ENCODE results near the gene BABAM2. TPM values are rescaled to one million over a fixed set of nuclear protein-coding genes. Genes with fewer than 3 reads are reported as not detected.

The BABAM2 gene
- polyA plus RNA-seq, 3 donors, result 33.2 to 52.8 (median 49.3) TPM

DNA sequence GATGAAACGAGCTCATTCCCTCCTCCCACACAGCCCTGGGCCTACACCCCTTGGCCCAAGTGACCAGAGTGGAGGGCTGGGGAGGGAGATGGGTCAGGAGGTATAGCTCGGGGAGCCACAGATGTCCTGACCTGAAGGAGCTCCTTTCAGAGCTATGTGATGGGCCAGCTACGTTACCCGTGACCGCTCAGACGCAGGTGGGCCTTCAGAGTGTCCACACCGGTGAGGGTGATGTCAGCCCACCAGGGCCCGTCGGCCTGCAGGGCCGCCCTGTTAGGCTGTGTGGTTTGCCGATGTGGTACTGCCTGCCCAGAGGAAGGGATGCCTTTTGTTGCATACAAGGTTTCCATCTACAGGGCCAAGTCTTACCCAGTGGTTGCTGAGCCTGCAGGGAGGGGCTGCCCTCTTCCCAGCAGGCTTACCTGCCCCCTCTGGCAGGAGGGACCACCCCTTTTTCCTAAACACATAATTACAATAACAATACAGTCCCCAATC is 460.3 kb downstream of the BABAM2 start:
- no peaks in the 10 kb centered on the region for H3K36me3 ChIP-seq (replicated peaks in 1 of 2; ENCODE audit: control insufficient read depth in 1 of 2, insufficient read depth in 2 of 2, low read length in 2 of 2)
- no peak overlapping the region for H3K4me3 ChIP-seq (replicated peaks in 1 of 3; ENCODE audit: low read depth in 2 of 3, low read length in 3 of 3)
- Mint-ChIP-seq H3K27ac (peak overlapping the region in 1 of 7 donors; percentile 16), H3K27me3 (ENCODE audit: low read depth in 3 of 3) (peaks cover 3 to 12% (median 7%) of the 10 kb centered on the region in 3 donors), H3K4me1 (peaks cover 11% of the 10 kb centered on the region), H3K36me3 (no peaks in the 10 kb centered on the region), H3K4me3 (no peak overlapping the region), H3K9me3 (no peaks in the 10 kb centered on the region)
- no peak for DNase-seq
- H3K27ac ChIP-seq (ENCODE audit: low read depth in 1 of 2, low read length in 2 of 2), result no peak overlapping the region
- H3K9ac ChIP-seq (ENCODE audit: insufficient read depth, low read length, poor library complexity, severe bottlenecking), result no peak overlapping the region
- H3K9me3 ChIP-seq (replicated peaks in 1 of 2; ENCODE audit: control insufficient read depth in 1 of 2, insufficient read depth in 1 of 2, low read length in 2 of 2), result no peaks in the 10 kb centered on the region
- H3K79me2 ChIP-seq (ENCODE audit: insufficient read depth, low read length), result no peaks in the 10 kb centered on the region
- H4K20me1 ChIP-seq (ENCODE audit: insufficient read depth, low read length), result no peaks in the 10 kb centered on the region
- no peak overlapping the region for H3K4me2 ChIP-seq (replicated peaks; ENCODE audit: extremely low read depth, low read length, poor library complexity, severe bottlenecking)
- H3K4me1 ChIP-seq (ENCODE audit: control insufficient read depth in 1 of 2, insufficient read depth in 2 of 2, low read length in 2 of 2), result peaks cover 8 to 9% of the 10 kb centered on the region in 2 donors
- no peaks in the 10 kb centered on the region for H3K27me3 ChIP-seq (ENCODE audit: control insufficient read depth in 2 of 2, insufficient read depth in 2 of 2, low read length in 2 of 2)
- TF ChIP-seq, protein P1, sequence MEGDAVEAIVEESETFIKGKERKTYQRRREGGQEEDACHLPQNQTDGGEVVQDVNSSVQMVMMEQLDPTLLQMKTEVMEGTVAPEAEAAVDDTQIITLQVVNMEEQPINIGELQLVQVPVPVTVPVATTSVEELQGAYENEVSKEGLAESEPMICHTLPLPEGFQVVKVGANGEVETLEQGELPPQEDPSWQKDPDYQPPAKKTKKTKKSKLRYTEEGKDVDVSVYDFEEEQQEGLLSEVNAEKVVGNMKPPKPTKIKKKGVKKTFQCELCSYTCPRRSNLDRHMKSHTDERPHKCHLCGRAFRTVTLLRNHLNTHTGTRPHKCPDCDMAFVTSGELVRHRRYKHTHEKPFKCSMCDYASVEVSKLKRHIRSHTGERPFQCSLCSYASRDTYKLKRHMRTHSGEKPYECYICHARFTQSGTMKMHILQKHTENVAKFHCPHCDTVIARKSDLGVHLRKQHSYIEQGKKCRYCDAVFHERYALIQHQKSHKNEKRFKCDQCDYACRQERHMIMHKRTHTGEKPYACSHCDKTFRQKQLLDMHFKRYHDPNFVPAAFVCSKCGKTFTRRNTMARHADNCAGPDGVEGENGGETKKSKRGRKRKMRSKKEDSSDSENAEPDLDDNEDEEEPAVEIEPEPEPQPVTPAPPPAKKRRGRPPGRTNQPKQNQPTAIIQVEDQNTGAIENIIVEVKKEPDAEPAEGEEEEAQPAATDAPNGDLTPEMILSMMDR (IDR thresholded peaks at IDR 0.05), result no peak
- intact Hi-C loops (cut with micrococcal nuclease), result no loop called here
- WGBS (ENCODE audit: insufficient coverage), result 89% methylated on average over 10 of the region's 11 CpGs
- no peak overlapping the region for H2AFZ ChIP-seq (ENCODE audit: insufficient read depth, low read depth, low read length, poor library complexity, severe bottlenecking)

DNA sequence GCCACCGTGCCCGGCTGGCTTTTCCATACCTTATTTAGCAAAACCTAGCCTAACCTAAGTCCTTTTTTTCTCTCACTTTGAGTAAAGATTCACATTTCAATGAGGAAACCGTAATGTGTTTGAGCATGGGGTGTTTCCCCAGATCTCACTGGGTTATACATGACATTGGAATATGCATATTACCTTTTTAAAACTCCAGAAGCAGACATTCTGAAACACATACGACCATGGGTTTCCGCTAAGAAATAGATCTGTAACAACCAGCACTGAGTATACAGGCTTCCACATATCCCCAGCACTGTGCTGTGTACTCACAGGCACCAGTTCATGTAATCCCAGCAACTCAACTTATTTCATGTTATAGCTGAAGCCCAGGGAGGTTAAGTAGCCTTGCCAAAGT is 461.1 kb downstream of the BABAM2 start:
- Mint-ChIP-seq H3K4me3 (peak overlapping the region in 1 of 2 donors; percentile 45), H3K27me3 (ENCODE audit: low read depth in 3 of 3) (peaks cover 6 to 10% (median 8%) of the 10 kb centered on the region in 3 donors), H3K9me3 (no peaks in the 10 kb centered on the region), H3K4me1 (peaks cover 17% of the 10 kb centered on the region), H3K27ac (no peak overlapping the region), H3K36me3 (no peaks in the 10 kb centered on the region)
- no peaks in the 10 kb centered on the region for H3K9me3 ChIP-seq (replicated peaks in 1 of 2; ENCODE audit: control insufficient read depth in 1 of 2, insufficient read depth in 1 of 2, low read length in 2 of 2)
- no peaks in the 10 kb centered on the region for H3K79me2 ChIP-seq (ENCODE audit: insufficient read depth, low read length)
- no peak for DNase-seq
- WGBS (ENCODE audit: insufficient coverage), result 100% methylated on average over 4 of the region's 5 CpGs
- H3K27me3 ChIP-seq (ENCODE audit: control insufficient read depth in 2 of 2, insufficient read depth in 2 of 2, low read length in 2 of 2), result no peaks in the 10 kb centered on the region
- H2AFZ ChIP-seq (ENCODE audit: insufficient read depth, low read depth, low read length, poor library complexity, severe bottlenecking), result no peak overlapping the region
- no peak overlapping the region for H3K4me2 ChIP-seq (replicated peaks; ENCODE audit: extremely low read depth, low read length, poor library complexity, severe bottlenecking)
- H4K20me1 ChIP-seq (ENCODE audit: insufficient read depth, low read length), result no peaks in the 10 kb centered on the region
- H3K9ac ChIP-seq (ENCODE audit: insufficient read depth, low read length, poor library complexity, severe bottlenecking), result no peak overlapping the region
- H3K4me1 ChIP-seq (ENCODE audit: control insufficient read depth in 1 of 2, insufficient read depth in 2 of 2, low read length in 2 of 2), result peaks cover 8 to 9% of the 10 kb centered on the region in 2 donors
- H3K27ac ChIP-seq (ENCODE audit: low read depth in 1 of 2, low read length in 2 of 2), result no peak overlapping the region
- no peak overlapping the region for H3K4me3 ChIP-seq (replicated peaks in 1 of 3; ENCODE audit: low read depth in 2 of 3, low read length in 3 of 3)
- TF ChIP-seq, protein P1 (IDR thresholded peaks at IDR 0.05), result no peak
- H3K36me3 ChIP-seq (replicated peaks in 1 of 2; ENCODE audit: control insufficient read depth in 1 of 2, insufficient read depth in 2 of 2, low read length in 2 of 2), result no peaks in the 10 kb centered on the region
- intact Hi-C loops (cut with micrococcal nuclease), result no loop called here
